Right lobe of liver (tissue), 4 donors: ENCODE results near the gene CAMKK1.

Experiments
- POLR2A ChIP-seq: fragments of 450-650 bp; IDR thresholded peaks from one replicate; pipeline ENCODE4 v1.6.1; 2017; ENCODE audit warnings: antibody characterized with exemption, mild to moderate bottlenecking
- TF ChIP-seq, protein P1 (sequence below), 4 donors: fragments of 200-600 bp in 3 of 4; fragments of 450-650 bp in 1 of 4; IDR thresholded peaks; one replicate each; pipeline versions ENCODE4 v1.5.1 to v1.8.0; 2016 to 2022; ENCODE audit warnings: antibody characterized with exemption in 4 of 4, mild to moderate bottlenecking in 2 of 4
- donor health status: DM: no; HTN: no; CAD: no.
- donor health status: DM: no; HTN: no; CAD: no.
- donor health status: DM: no; HTN: yes; CAD: no.

DNA sequence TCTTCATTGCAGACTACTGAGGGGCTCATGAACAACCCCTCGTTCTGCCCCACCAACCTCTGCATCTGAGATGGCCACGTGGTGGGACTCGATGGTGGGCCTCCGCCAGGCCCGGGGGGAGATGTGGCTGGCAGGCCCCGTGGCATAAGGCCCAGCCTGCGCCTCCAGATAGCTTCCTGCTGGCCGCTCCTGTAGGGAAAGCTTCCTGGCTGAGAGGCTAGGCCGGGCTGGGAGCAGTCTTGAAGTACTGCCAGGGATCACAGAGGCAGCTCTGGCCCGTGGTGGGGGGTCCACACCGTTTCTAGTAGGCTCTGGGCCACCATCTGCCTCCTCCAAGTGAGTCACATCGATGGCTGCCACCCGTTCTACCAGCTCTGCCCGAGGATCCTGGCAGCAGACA lies 7.6 kb downstream of the CAMKK1 start:
- TF ChIP-seq, protein P1, sequence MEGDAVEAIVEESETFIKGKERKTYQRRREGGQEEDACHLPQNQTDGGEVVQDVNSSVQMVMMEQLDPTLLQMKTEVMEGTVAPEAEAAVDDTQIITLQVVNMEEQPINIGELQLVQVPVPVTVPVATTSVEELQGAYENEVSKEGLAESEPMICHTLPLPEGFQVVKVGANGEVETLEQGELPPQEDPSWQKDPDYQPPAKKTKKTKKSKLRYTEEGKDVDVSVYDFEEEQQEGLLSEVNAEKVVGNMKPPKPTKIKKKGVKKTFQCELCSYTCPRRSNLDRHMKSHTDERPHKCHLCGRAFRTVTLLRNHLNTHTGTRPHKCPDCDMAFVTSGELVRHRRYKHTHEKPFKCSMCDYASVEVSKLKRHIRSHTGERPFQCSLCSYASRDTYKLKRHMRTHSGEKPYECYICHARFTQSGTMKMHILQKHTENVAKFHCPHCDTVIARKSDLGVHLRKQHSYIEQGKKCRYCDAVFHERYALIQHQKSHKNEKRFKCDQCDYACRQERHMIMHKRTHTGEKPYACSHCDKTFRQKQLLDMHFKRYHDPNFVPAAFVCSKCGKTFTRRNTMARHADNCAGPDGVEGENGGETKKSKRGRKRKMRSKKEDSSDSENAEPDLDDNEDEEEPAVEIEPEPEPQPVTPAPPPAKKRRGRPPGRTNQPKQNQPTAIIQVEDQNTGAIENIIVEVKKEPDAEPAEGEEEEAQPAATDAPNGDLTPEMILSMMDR (IDR thresholded peaks at IDR 0.05): no peak
- TF ChIP-seq POLR2A: no peak
